Lower leg skin (tissue), 4 donors: ENCODE results near the gene AURKAIP1. TPM values are rescaled to one million over a fixed set of nuclear protein-coding genes. Genes with fewer than 3 reads are reported as not detected.

Experiments used
- DNase-seq, 2 donors: peaks; one replicate each; pipeline ENCODE4 v3.0.0-alpha.2; 2019; ENCODE audit warnings: low spot score in 2 of 2
- H3K4me3 ChIP-seq: fragments of 200-600 bp; sonication (generic); 2 replicates; pipeline ENCODE4 v1.5.1; 2017; ENCODE audit warnings: mild to moderate bottlenecking, low read depth; ENCODE audit not compliant: poor library complexity, severe bottlenecking
- CTCF ChIP-seq, 3 donors: fragments of 450-650 bp; IDR thresholded peaks; one replicate each; pipeline ENCODE4 v1.5.1; 2016; ENCODE audit warnings: antibody characterized with exemption in 3 of 3, mild to moderate bottlenecking in 3 of 3, moderate library complexity in 2 of 3
- POLR2A ChIP-seq, 2 donors: fragments of 450-650 bp; IDR thresholded peaks; one replicate each; pipeline ENCODE4 v1.6.1; 2016 to 2017; ENCODE audit warnings: antibody characterized with exemption in 2 of 2, mild to moderate bottlenecking in 1 of 2, moderate library complexity in 1 of 2
- WGBS, 2 donors: methylation state at CpG; one replicate each; pipeline ENCODE4 v1.1.5; 2018; 5-methylcytosine and 5-hydroxymethylcytosine counted together
- intact Hi-C: fragments of 100-400 bp; cut with DNase I; formaldehyde crosslinking; loops from one replicate; pipeline ENCODE4 v1.15.0; 2023; ENCODE audit warnings: low total_unique reads
- total RNA-seq, 4 donors: library from RNA; depleted of rRNA; stranded (reverse); fragments of >200 nt; gene quantifications; one replicate each; pipeline ENCODE4 v1.1.0, GENCODE V29; 2016

AURKAIP1 gene
- total RNA-seq, 4 donors from 2014 or later: 97.3 to 140 (median 114) TPM

GRCh38 chr1:1359664-1360468, 15.1 kb downstream of the AURKAIP1 start:
- DNase-seq: no peak
- no peak overlapping the region for H3K4me3 ChIP-seq
- TF ChIP-seq CTCF (IDR thresholded peaks at IDR 0.05) (no peak), POLR2A (IDR thresholded peaks at IDR 0.05) (no peak)
- intact Hi-C loops: no loop called here
- 38 to 56% methylated on average over 25 to 27 of the region's 28 CpGs for WGBS, 2 donors

DNA sequence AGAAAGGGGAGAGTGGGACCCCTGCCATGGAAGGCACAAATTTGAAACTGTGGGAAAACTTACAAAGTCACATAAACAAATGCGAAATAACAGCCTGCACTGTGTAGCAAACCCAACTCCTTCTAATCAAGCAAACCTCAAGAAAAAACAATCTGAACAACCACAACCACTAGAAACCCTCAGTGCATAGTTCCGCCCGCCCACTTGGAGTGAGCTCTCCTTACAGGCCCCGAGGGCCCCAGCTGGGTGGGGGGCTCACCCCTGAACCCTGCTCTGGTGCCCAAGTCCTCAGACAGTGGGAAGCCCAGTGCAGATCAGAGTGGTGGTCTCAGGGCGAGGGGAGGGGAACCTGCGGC, 15.7 kb downstream of the AURKAIP1 start:
- DNase-seq: no peak
- intact Hi-C loops: no loop called here
- TF ChIP-seq POLR2A (IDR thresholded peaks at IDR 0.05): no peak
- no peak for TF ChIP-seq CTCF (IDR thresholded peaks at IDR 0.05)
- 36 to 49% methylated on average over 6 of the region's 6 CpGs for WGBS, 2 donors
- no peak overlapping the region for H3K4me3 ChIP-seq

- 29 to 31% methylated on average over 23 to 27 of the region's 29 CpGs for WGBS, 2 donors
- H3K4me3 ChIP-seq: peak within 1 kb of the TSS; percentile 36
- TF ChIP-seq CTCF (IDR thresholded peaks at IDR 0.05) (no peak), POLR2A (IDR thresholded peaks at IDR 0.05) (no peak)
- DNase-seq: no peak
- intact Hi-C loops: no loop called here
Measured at GRCh38 chr1:1358433-1359271, 16.4 kb downstream of the AURKAIP1 start, which contains the start of gene MXRA8. MXRA8 (minus strand) TSS chr1:1358555; CDS start chr1:1358504, 51 bp downstream.

GRCh38 chr1:1357871-1358432, 17.1 kb downstream of the AURKAIP1 start:
- TF ChIP-seq CTCF (IDR thresholded peaks at IDR 0.05) (no peak), POLR2A (IDR thresholded peaks at IDR 0.05) (no peak)
- 26 to 31% methylated on average over 17 of the region's 18 CpGs for WGBS, 2 donors
- intact Hi-C loops: no loop called here
- H3K4me3 ChIP-seq: peak overlapping the region; percentile 36
- DNase-seq: no peak

GRCh38 chr1:1356796-1357401, 18.1 kb downstream of the AURKAIP1 start:
- DNase-seq: no peak
- intact Hi-C loops: no loop called here
- WGBS, 2 donors: 51 to 53% methylated on average over 13 to 21 of the region's 26 CpGs
- H3K4me3 ChIP-seq: peak overlapping the region; percentile 36
- TF ChIP-seq POLR2A (IDR thresholded peaks at IDR 0.05) (no peak), CTCF (IDR thresholded peaks at IDR 0.05) (no peak)
